Muscle layer of colon (tissue), 2 donors: Measurements from ENCODE around the gene ZNF710.

Experiments used
- H3K27ac ChIP-seq: one replicate; pipeline ENCODE4 v1.7.0; 2013; ENCODE audit warnings: low read depth, mild to moderate bottlenecking, low read length, moderate library complexity
- H3K27me3 ChIP-seq, 2 donors: one replicate each; pipeline ENCODE4 v1.7.0; 2013; ENCODE audit warnings: low read length in 2 of 2, mild to moderate bottlenecking in 2 of 2; ENCODE audit not compliant: insufficient read depth in 2 of 2, control insufficient read depth in 1 of 2
- H3K36me3 ChIP-seq: one replicate; pipeline ENCODE4 v1.7.0; 2013; ENCODE audit warnings: mild to moderate bottlenecking, low read length; ENCODE audit not compliant: insufficient read depth
- H3K4me1 ChIP-seq: one replicate; pipeline ENCODE4 v1.7.0; 2013; ENCODE audit warnings: mild to moderate bottlenecking, low read length; ENCODE audit not compliant: insufficient read depth
- H3K4me3 ChIP-seq, 2 donors: one replicate each; pipeline ENCODE4 v1.7.0; 2013; ENCODE audit warnings: low read length in 2 of 2, low read depth in 1 of 2, mild to moderate bottlenecking in 1 of 2, moderate library complexity in 1 of 2
- H3K9ac ChIP-seq: one replicate; pipeline ENCODE4 v1.7.0; 2013; ENCODE audit warnings: low read length
- H3K9me3 ChIP-seq: one replicate; pipeline ENCODE4 v1.7.0; 2013; ENCODE audit warnings: mild to moderate bottlenecking, low read length
- donor health status: abdominal sarcoma.
- donor health status: Adenocarcinoma of cecum.

Gene ZNF710

DNA sequence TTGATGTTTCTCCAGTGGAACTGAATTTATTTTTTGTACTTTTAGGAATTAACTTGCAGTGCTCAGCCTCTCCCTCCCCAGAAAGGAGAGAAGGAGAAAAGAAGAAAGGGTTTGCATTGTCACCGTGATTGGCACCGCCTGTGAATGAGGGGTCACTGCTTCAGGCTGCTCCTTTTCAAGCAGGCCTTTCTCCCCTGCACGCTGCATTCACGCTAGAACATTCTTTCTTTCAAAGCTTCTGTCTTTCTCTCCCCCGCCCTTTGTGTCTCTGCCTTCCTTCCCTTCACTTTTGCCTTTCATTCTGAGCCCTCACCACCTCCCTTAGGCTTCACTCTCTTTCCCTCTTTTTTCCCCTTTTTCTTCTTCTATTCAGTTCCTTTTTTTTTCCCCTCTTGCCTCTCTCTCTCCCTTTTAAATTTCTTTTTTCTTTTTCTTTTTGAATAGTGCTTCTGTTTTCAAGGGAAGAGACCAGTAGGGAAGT is 42.4 kb downstream of the ZNF710 start:
- Histone ChIP-seq H3K4me1 (peaks cover 26% of the 10 kb centered on the region), H3K9ac (no peak overlapping the region), H3K9me3 (no peaks in the 10 kb centered on the region), H3K4me3 (no peak overlapping the region), H3K36me3 (no peaks in the 10 kb centered on the region), H3K27ac (no peak overlapping the region), H3K27me3 (no peaks in the 10 kb centered on the region)

DNA sequence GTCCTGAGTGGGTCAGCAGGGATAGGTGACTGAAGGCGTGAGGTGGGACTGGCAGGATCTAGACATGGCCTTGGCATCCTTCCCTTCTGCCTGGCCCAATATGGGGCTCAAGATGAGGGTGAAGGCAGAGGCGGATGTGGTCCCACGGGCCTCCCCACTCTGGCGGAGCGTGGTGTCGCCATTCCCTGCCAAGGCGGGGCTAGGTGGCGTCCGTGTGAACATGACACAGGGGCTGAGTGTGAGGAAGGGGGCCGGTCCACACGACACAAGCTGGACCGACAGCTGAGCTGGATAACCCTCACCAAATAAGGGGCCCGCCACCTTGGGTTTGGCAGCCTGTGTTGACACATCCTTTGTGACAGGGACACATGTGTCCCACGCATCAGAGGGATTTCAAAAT is 43.1 kb downstream of the ZNF710 start:
- Histone ChIP-seq H3K9ac (no peak overlapping the region), H3K36me3 (no peaks in the 10 kb centered on the region), H3K27ac (no peak overlapping the region), H3K27me3 (no peaks in the 10 kb centered on the region), H3K9me3 (no peaks in the 10 kb centered on the region), H3K4me1 (peaks cover 26% of the 10 kb centered on the region), H3K4me3 (no peak overlapping the region)

DNA sequence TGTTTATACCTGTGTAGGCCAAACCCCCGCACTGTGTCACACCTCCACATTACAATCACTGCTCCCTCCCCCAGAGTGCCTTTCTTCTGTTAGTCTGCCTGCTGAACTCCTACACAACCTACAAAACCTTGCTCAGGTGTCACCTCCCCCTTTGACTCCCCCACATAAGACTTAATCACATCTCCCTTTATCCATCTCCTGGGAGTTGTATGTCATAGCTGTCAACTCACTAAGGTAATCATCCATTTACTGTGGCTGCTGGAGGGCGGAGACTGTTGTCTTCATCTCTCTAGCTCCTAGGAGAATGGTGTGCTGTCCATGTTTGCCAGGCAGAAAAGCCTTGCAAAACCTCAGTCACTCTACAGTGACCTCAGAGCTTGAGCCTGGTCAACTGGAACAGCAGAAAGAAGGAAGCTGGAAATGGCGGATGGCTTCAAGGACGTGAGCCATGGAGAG is 43.8 kb downstream of the ZNF710 start:
- no peak overlapping the region for H3K9ac ChIP-seq
- H3K9me3 ChIP-seq = no peaks in the 10 kb centered on the region
- H3K36me3 ChIP-seq = no peaks in the 10 kb centered on the region
- H3K4me3 ChIP-seq = no peak overlapping the region
- peaks cover 31% of the 10 kb centered on the region for H3K4me1 ChIP-seq
- no peaks in the 10 kb centered on the region for H3K27me3 ChIP-seq
- no peak overlapping the region for H3K27ac ChIP-seq

DNA sequence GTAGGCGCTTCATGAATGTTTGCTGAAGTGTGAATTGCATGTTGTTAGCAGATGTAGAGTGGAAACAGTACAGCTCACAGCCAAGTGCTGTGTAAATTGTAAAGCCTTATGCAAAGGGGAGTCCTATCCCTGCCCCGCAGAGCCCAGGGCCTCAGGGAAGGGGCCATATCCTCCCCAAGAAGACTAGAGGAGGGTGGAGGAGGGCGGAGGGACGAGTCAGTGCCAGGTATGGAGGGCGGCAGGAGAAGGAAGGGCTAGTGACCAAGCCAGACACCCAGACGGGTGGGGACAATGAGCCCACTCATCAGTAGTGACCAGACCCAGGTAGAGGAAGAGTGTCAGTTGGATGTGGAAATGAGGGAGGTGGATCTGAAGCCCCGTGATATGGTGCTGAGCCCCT is 45.2 kb downstream of the ZNF710 start:
- Histone ChIP-seq H3K4me3 (no peak overlapping the region), H3K4me1 (peaks cover 31% of the 10 kb centered on the region), H3K9ac (no peak overlapping the region), H3K27ac (no peak overlapping the region), H3K9me3 (no peaks in the 10 kb centered on the region), H3K27me3 (no peaks in the 10 kb centered on the region), H3K36me3 (no peaks in the 10 kb centered on the region)

DNA sequence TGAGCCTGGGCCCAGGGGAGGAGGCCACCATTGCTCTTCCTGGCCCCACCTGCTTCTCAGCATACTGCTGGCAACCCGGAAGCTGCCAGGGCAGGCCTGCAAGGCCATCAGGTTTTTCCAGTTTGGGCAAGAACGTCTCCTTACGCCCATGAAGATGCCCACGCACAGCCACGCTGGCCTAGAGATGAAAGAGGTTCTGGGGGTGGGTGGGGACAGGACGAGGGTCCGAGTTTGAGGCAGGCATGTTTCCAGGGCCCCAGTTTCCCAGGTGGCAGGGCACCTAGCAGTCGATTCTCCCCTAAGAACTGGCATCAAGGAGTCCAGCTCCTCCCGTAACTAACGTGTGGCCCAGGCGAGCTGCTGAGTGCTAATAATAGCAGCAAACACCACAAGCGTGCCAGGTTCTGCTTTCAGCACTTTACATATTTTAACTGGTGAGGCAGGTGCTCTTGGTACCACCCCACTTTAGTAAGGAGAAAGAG is 45.8 kb downstream of the ZNF710 start:
- Histone ChIP-seq H3K36me3 (no peaks in the 10 kb centered on the region), H3K27me3 (no peaks in the 10 kb centered on the region), H3K9ac (no peak overlapping the region), H3K27ac (no peak overlapping the region), H3K4me3 (no peak overlapping the region), H3K4me1 (peaks cover 31% of the 10 kb centered on the region), H3K9me3 (no peaks in the 10 kb centered on the region)

DNA sequence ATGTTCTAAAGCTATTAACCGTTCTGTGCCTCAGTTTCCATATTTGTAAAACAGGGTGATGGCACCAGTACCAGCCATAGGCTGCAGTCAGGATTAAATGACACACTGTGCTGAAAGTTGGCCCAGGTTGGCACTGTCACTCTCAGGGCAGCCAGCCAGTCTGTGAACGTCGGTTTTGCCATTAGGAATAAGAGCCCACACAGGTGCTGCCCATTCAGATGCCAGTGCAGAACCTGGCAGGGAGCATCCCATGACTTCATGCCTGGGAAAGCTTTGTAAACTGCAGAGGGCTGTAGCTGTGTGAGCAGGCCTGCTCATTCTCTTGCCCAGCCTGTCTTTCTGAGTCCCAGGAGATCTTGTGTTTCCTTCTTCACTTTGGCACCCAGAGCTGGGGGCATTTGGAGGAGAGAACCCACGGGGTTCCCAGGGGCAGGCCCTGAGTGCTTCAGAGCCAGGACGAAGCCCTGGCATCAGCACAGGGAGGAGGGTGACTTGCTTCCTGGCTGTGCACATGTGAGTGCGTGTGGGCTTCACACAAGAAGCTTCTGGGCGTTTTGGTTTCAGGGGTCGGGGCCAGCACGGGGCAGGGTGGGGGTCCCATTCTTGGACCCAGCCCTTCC is 46.9 kb downstream of the ZNF710 start:
- Histone ChIP-seq H3K27ac (no peak overlapping the region), H3K36me3 (no peaks in the 10 kb centered on the region), H3K9ac (no peak overlapping the region), H3K4me3 (no peak overlapping the region), H3K4me1 (peaks cover 31% of the 10 kb centered on the region), H3K27me3 (no peaks in the 10 kb centered on the region), H3K9me3 (no peaks in the 10 kb centered on the region)

DNA sequence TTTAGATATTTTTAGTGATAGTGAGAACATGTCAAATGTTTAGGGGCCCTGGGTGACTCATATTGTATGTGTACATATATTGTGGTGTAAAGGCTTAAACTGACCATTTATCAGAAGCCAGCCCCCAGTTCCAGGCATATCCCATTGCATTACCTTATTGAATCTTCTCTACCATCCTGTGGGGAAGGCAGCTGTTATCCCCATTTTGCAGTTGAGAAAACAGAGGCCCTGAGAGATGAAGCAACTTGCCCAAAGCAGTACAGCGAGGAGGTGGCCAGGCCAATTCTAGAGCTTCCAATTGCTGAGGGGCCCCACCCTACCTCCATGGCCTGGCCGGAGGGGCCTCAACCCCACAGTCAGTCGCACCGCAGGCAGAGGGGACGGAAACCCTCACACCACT is 47.9 kb downstream of the ZNF710 start:
- no peaks in the 10 kb centered on the region for H3K9me3 ChIP-seq
- no peak overlapping the region for H3K27ac ChIP-seq
- H3K36me3 ChIP-seq = no peaks in the 10 kb centered on the region
- no peak overlapping the region for H3K9ac ChIP-seq
- peaks cover 31% of the 10 kb centered on the region for H3K4me1 ChIP-seq
- H3K27me3 ChIP-seq = no peaks in the 10 kb centered on the region
- no peak overlapping the region for H3K4me3 ChIP-seq

DNA sequence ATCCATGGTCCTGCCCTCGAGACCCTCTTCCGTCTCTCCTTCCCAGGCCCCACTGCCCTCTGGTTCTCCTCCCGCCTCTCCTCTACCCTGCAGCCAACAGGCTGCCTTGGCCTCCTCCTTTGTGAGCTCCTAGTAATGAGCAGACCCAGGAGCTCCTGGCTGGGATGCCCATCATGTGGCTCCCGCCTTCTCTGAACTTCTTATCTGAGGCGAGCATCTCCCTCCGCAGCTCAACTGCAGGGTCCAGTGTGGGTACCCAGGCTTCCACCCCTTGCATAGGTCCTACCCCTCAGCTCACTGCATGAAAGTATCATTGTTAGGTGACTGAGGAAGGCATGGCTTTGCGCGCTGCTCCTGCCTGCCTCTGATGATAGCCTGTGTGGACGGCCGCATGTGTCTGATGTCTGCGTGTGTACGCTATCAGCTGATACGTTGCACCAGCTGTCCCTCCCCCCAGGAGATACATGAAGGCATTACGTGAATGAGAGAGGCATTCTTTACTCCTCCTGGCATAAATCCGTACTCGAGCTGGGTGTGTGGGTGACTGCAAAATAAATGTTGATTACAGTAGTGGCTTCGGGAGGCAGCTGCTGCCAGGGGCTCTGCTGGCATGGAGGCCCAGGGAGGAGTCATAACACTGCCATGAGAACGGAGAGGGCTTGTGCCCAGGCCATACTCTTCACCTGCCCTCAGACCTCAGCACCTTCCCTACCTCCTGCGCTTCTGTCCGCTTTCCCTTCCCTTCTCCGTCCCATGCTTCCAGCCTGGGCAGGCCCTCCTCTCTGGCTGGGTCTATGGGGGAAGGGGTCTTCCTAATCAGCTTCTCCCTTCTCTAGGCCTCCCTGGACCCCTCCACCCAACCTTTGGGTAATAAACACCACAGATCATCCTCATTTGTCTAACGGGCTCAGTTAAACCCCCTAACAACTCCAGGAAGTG is 48.8 kb downstream of the ZNF710 start:
- Histone ChIP-seq H3K4me1 (peaks cover 31% of the 10 kb centered on the region), H3K27ac (no peak overlapping the region), H3K4me3 (no peak overlapping the region), H3K36me3 (no peaks in the 10 kb centered on the region), H3K9me3 (no peaks in the 10 kb centered on the region), H3K9ac (no peak overlapping the region), H3K27me3 (no peaks in the 10 kb centered on the region)

DNA sequence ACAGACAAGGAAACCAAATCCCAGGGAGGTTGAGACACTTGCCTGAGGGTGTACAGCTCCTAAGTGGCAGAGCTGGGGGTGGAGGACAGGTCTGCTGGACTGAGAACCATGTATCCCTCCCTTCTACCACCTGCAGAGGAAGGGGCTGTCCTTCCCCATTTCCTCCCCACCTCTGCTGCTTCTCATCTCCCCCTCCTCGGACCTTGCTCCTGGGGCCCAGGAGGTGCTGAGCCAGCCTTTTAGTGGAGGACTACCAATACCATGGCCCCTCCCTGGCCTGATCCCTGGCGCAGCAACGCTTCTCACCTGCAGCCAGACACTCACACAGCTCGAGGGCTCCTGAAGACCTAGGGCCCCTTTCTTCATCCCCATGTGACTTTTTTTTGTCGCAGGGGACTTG is 50.8 kb downstream of the ZNF710 start:
- no peak overlapping the region for H3K9ac ChIP-seq
- H3K4me3 ChIP-seq = no peak overlapping the region
- H3K36me3 ChIP-seq = no peaks in the 10 kb centered on the region
- no peak overlapping the region for H3K27ac ChIP-seq
- H3K27me3 ChIP-seq = no peaks in the 10 kb centered on the region
- H3K4me1 ChIP-seq = peaks cover 20% of the 10 kb centered on the region
- H3K9me3 ChIP-seq = no peaks in the 10 kb centered on the region

DNA sequence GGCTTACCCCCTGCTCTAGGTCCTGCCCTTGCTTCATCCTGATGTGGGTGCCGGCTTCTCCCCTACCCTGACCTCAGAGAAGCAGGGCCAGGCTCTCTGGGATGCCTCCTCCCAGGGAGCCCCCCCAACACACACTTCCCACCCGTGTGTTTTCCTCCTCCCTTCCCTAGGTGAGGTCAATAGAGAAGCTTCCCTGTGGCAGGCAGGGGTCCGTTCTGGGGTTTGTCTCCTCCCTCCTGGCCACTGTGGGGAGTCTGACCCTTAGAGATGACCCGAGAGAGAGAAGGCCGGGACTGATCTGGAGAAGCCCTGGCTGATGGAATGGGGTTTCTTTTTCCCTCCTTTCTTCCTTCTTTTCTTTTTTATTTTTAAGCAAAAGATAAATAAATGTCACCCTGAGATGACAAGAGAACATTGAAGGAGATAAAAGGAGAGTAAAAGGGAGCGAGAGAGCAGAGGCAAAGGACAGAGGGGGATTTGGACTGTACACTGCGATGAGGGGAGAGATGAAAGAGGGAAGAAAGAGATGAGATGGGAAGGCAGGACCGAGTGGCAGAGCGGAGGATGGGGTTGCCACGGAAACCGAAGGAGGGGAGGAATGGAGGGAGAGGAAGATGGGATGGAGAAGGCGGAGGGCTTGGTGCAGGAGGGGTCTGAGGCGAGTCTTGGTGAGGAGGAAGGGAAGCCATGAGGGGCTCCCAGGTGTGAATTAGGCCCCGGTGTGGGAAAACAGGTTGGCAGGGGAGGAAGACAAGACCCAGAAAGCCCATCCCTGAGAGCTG is 52.8 kb downstream of the ZNF710 start:
- peaks cover 5% of the 10 kb centered on the region for H3K4me1 ChIP-seq
- no peak overlapping the region for H3K27ac ChIP-seq
- no peaks in the 10 kb centered on the region for H3K36me3 ChIP-seq
- H3K27me3 ChIP-seq = no peaks in the 10 kb centered on the region
- H3K9ac ChIP-seq = no peak overlapping the region
- no peaks in the 10 kb centered on the region for H3K9me3 ChIP-seq
- H3K4me3 ChIP-seq = no peak overlapping the region

DNA sequence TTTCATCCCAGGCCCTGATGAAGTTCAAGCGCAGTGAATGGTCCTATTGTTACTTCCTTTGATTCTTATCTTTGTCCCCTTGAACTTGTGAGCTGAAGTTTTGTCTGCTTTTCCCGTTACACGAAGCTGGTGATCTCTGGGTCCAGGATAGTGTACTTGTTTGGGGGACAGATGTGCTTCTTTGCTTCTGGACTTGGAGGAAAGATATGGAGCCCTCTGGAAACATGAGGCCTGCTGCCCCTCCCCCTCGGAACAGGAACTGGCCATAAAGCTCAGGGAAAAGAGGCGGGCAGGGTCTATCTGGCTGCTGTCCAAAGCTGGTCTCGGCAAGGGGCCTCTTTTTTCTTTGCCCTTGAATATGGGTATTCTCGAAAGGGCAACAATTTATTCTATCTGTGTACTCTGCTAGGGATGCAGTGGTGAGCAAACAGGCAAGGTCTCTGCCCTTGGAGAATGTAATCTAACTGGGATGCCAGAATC is 53.5 kb downstream of the ZNF710 start:
- Histone ChIP-seq H3K27me3 (no peaks in the 10 kb centered on the region), H3K27ac (no peak overlapping the region), H3K4me1 (peaks cover 2% of the 10 kb centered on the region), H3K4me3 (no peak overlapping the region), H3K9ac (no peak overlapping the region), H3K36me3 (no peaks in the 10 kb centered on the region), H3K9me3 (no peaks in the 10 kb centered on the region)
